ENCODE data around the gene AGTRAP.

AGTRAP gene

GRCh38 chr1:11711490-11711889 lies 24.4 kb upstream of the AGTRAP start:
- TF ChIP-seq CTCF (IDR thresholded peaks at IDR 0.05; ENCODE audit: insufficient read depth, low read length, missing control alignments) = no peak
- H3K4me3 ChIP-seq (ENCODE audit: low read depth, low read length) = no peak overlapping the region
- CTCF ChIA-PET = interaction anchor here (0.8 to 10.2 kb wide), 9 partner anchors 10 to 674 kb away, joined by 3 to 95 read pairs (median 7); partner anchors contain the start of gene FBXO6
- POLR2A ChIA-PET = no interaction called here
- DNase-seq (ENCODE audit: low read depth, low spot score) = no peak

- H3K4me3 ChIP-seq (ENCODE audit: low read depth, low read length) = no peak overlapping the region
- POLR2A ChIA-PET = no interaction called here
- CTCF ChIA-PET = interaction anchor here (1.9 to 10.2 kb wide), 2 partner anchors 9 to 11 kb away, joined by 8 to 95 read pairs; no protein-coding TSS in a partner anchor
- TF ChIP-seq CTCF (IDR thresholded peaks at IDR 0.05; ENCODE audit: insufficient read depth, low read length, missing control alignments) = no peak
- no peak for DNase-seq (ENCODE audit: low read depth, low spot score)
Measured at GRCh38 chr1:11712285-11712684, 23.7 kb upstream of the AGTRAP start.

- no peak overlapping the region for H3K4me3 ChIP-seq (ENCODE audit: low read depth, low read length)
- no peak for TF ChIP-seq CTCF (IDR thresholded peaks at IDR 0.05; ENCODE audit: insufficient read depth, low read length, missing control alignments)
- ChIA-PET POLR2A (no interaction called here), CTCF (interaction anchor here (1.9 to 10.2 kb wide), 3 partner anchors 9 to 676 kb away, joined by 7 to 95 read pairs (median 19); no protein-coding TSS in a partner anchor)
- DNase-seq (ENCODE audit: low read depth, low spot score) = no peak
Measured at GRCh38 chr1:11713095-11713494, 22.8 kb upstream of the AGTRAP start.

GRCh38 chr1:11714831-11715575 lies 20.9 kb upstream of the AGTRAP start:
- no peak overlapping the region for H3K4me3 ChIP-seq (ENCODE audit: low read depth, low read length)
- POLR2A ChIA-PET = no interaction called here
- CTCF ChIA-PET = interaction anchor here (1.0 to 3.5 kb wide), 7 partner anchors 10 to 678 kb away, joined by 3 to 19 read pairs (median 5); partner anchors contain the start of gene FBXO6
- no peak for DNase-seq (ENCODE audit: low read depth, low spot score)
- no peak for TF ChIP-seq CTCF (IDR thresholded peaks at IDR 0.05; ENCODE audit: insufficient read depth, low read length, missing control alignments)

- H3K4me3 ChIP-seq (ENCODE audit: low read depth, low read length) = peak overlapping the region; percentile 42
- CTCF ChIA-PET = interaction anchor here (0.7 to 6.7 kb wide), 33 partner anchors 11 to 682 kb away, joined by 3 to 95 read pairs (median 5); partner anchors contain the start of genes AGTRAP, FBXO2, FBXO44 and FBXO6
- TF ChIP-seq CTCF (IDR thresholded peaks at IDR 0.05; ENCODE audit: insufficient read depth, low read length, missing control alignments) = peak; percentile 90
- POLR2A ChIA-PET = no interaction called here
- no peak for DNase-seq (ENCODE audit: low read depth, low spot score)
Measured at GRCh38 chr1:11719313-11720032, 16.5 kb upstream of the AGTRAP start.

- DNase-seq (ENCODE audit: low read depth, low spot score) = no peak
- no peak overlapping the region for H3K4me3 ChIP-seq (ENCODE audit: low read depth, low read length)
- TF ChIP-seq CTCF (IDR thresholded peaks at IDR 0.05; ENCODE audit: insufficient read depth, low read length, missing control alignments) = no peak
- ChIA-PET CTCF (interaction anchor here (0.7 to 6.7 kb wide), 31 partner anchors 11 to 682 kb away, joined by 3 to 95 read pairs (median 6); partner anchors contain the start of genes AGTRAP, FBXO2, FBXO44 and FBXO6), POLR2A (no interaction called here)
Measured at GRCh38 chr1:11720033-11720376, 15.9 kb upstream of the AGTRAP start.

Measured in AG04449 (cell line).